ENCODE results near the gene PIAS4.

DNA sequence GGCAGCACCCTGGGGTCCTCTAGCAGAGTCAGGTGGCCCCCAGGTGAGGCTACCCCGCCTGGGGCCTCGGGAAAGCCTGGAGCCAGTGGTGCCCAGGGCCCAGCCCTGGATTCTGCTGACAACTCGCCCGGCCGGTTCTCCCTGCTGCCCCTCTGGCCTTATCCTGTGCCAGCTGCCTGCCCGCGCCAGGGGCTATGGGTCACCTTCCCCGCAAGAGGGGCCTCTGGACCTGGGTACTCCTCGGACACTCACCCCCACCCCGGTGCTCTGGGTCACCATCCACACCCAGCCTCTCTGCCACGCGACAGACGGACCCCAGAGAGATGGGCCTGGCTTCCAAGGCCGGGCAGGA, 35.2 kb downstream of the PIAS4 start:
- TF ChIP-seq CTCF (IDR thresholded peaks at IDR 0.05) (no peak), POLR2AphosphoS5 (IDR thresholded peaks at IDR 0.05) (no peak), EP300 (IDR thresholded peaks at IDR 0.05) (no peak), POLR2A (IDR thresholded peaks at IDR 0.05) (no peak)
